Measurements from ENCODE around the gene NT5M. TPM values are rescaled to one million over a fixed set of nuclear protein-coding genes. Genes with fewer than 3 reads are reported as not detected.
"Not testable (repeated sequence)": the region's sequence is repeated elsewhere in the genome, so short reads cannot be mapped to it uniquely, and the experiment has no call there.

NT5M gene
- polyA plus RNA-seq (2013, experiment 1 of 2; ENCODE audit: insufficient read length): 1.6 TPM
- polyA plus RNA-seq (2013, experiment 2 of 2; ENCODE audit: insufficient read length): 1.7 TPM

GRCh38 chr17:17303010-17303846 lies at the start of gene NT5M:
Gene NT5M (plus strand): TSS chr17:17303373. CDS start chr17:17303551, 178 bp downstream.
- peak; percentile 60 for DNase-seq

DNA sequence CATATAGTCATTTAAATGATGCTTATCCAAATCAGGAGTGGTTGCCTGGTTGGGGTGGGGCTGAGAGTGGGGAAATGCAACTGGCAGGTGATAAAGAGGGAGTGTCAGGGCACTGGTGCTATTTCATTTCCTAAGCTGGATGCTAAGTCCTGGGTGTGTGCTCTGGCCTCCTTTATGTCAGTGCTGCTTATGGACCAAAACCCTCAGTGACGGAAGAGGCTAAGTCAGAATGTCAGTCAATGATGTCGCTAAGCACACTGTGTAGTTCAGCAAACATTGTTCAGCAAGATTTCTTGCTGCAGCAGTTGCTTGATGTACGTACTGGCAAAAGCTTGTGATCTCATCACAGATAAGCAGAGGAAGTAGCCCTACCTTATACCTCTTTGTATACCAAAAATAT lies 49.8 kb upstream of the NT5M start:
- DNase-seq: no peak

- no peak for DNase-seq
These were observed 49.1 kb upstream of the NT5M start for GRCh38 chr17:17254036-17254435.

GRCh38 chr17:17255689-17256088 lies 47.5 kb upstream of the NT5M start:
- DNase-seq: not testable (repeated sequence)

DNA sequence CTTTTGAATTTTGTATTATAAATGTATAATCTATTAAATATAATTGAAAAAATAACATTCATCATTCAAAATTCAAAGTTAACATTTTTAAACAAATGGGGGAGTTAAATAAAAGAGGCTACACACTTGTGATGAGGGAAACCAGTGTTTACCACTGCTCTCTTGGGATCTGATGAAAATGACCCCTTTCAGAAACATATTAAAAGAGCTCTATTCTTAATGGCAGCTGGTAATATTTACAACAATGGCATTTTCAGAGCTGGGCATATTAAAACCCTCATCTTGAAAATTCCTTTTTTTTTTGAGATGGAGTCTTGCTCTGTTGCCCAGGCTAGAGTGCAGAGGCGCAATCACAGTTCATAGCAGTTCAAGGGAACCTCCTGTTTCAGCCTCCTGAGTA lies 46.9 kb upstream of the NT5M start:
- DNase-seq: no peak

DNA sequence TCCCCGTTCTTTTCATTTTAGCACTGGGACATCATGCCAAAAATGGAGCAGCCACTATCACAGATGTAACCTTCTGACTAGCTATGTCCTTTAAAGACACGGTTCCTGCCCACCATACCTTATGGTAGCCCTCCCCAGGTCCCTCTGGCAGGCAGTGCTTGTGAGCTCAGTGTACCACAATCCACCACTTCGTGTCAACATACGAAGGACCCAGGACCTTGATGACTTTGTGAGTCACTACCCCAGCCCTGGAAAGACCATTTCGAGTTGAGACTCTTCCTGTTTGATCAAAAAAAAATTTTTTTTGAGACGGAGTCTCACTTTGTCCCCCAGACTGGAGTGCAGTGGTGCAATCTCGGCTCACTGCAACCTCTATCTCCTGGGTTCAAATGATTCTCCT lies 45.2 kb upstream of the NT5M start:
- no peak for DNase-seq

DNA sequence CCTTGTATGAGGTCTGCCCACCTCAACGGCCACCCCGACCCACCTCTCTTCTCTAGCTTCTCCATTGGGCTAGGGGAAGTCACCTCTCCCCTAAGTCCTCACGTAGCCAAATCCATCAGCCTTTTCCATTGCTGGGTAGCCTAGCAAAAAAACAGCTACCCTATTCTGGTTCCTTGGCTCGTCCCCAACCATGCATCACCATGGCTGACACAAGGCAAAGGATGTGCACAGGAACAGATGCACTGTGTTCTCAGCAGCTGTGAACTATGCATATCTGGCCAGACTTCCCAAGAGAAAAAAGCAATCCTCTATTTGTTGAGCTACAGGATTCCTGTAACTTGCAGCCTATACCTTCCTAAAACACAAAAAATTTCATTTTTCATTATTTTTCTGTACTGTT lies 44.2 kb upstream of the NT5M start:
- DNase-seq: no peak

DNA sequence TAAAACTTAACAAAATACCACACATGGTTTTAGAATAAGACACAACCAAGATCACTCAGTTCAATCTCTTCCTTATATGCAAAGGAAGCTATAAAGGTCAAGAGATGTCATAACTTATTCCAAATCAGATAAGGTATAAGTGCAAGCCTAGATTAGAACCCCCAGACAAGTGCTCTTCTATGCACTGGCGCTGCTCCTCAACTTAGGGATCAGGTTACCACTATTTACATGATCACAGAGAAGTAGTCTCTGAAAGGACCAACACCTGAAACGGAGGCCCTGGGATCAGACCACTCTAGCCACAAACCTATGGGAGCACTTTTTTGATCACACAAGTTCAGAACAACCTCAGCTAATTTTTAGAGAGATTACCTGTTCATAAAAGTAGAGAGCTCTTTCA lies 38.7 kb upstream of the NT5M start:
- no peak for DNase-seq

- peak; percentile 8 for DNase-seq
These were observed 33.0 kb upstream of the NT5M start for GRCh38 chr17:17269926-17270773.

- no peak for DNase-seq
These were observed 27.2 kb upstream of the NT5M start for GRCh38 chr17:17275971-17276370.

GRCh38 chr17:17277431-17277830 lies 25.7 kb upstream of the NT5M start:
- not testable (repeated sequence) for DNase-seq

- no peak for DNase-seq
These were observed 23.9 kb upstream of the NT5M start for GRCh38 chr17:17279316-17279715.

GRCh38 chr17:17280613-17281549 lies 22.3 kb upstream of the NT5M start, which contains the start of gene COPS3:
Gene COPS3 (minus strand): TSS chr17:17281246. CDS start chr17:17281186, 60 bp downstream.
- DNase-seq: peak; percentile 98

DNA sequence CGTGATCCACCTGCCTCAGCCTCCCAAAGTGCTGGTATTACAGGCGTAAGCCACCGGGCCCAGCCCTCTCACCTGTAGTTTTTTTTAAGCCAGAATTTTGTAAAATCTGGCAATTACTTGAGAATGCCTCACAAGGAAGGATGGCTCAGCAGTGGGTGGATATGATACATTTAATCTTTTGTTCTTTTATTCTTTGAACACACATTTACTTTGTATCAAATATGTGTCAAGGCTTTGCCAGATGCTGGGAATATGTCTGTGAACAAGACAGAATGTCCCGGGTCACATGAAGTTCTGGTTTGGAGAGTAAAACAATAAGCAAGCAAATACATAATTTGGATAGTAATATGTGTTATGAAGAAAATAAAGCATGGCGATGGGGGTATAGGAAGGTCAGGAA lies 17.2 kb upstream of the NT5M start:
- DNase-seq: no peak

GRCh38 chr17:17289086-17289485 lies 14.1 kb upstream of the NT5M start:
- no peak for DNase-seq

- no peak for DNase-seq
These were observed 13.5 kb upstream of the NT5M start for GRCh38 chr17:17289701-17290100.

- no peak for DNase-seq
These were observed 8.0 kb upstream of the NT5M start for GRCh38 chr17:17295141-17295540.

- peak; percentile 86 for DNase-seq
These were observed 6.0 kb upstream of the NT5M start for GRCh38 chr17:17297217-17297616.

DNA sequence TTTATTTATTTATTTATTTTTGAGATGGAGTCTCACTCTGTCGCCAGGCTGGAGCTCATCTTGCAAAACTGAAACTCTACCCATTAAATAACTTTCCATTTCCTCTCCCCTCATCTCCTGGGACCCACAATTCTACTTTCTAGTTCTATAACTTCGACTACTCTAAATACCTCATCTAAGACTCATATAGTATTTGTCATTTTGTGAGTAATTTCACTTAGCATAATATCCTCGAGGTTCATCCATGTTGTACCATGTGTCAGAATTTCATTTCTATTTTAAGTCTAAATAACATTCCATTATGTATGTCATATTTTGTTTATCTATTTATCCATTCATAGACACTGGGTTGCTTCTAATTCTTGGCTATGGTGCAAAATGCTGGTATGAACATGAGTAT lies 5.1 kb upstream of the NT5M start:
- peak; percentile 88 for DNase-seq

GRCh38 chr17:17300624-17301568 lies 2.3 kb upstream of the NT5M start:
- peak; percentile 57 for DNase-seq

- DNase-seq: not testable (repeated sequence)
These were observed 1.5 kb upstream of the NT5M start for GRCh38 chr17:17301659-17302058.

Measured in fibroblast of skin of scalp (primary cell).